HEK293T (cell line): Measurements from ENCODE around the gene POFUT2.

Experiments
- CTCF ChIA-PET: fragments of 350-600 bp; formaldehyde crosslinking; extraction: SDS; loops from one replicate; lab custom pipeline; 2021; ENCODE audit warnings: antibody characterized with exemption, inconsistent platforms; lab: Yijun Ruan, JAX
- POLR2A ChIA-PET: fragments of 350-600 bp; formaldehyde crosslinking; extraction: SDS; loops from one replicate; lab custom pipeline; 2020; ENCODE audit warnings: antibody characterized with exemption, inconsistent platforms; lab: Yijun Ruan, JAX
- DNase-seq: peaks from one replicate; pipeline ENCODE4 v3.0.0; 2012; ENCODE audit warnings: mixed read lengths; ENCODE audit errors: extremely low spot score
- ARNT ChIP-seq: fragments of 450-650 bp; IDR thresholded peaks from 2 replicates; pipeline ENCODE4 v1.6.1; 2017; ENCODE audit warnings: mild to moderate bottlenecking
- BHLHE40 ChIP-seq: fragments of 450-650 bp; IDR thresholded peaks from 2 replicates; pipeline ENCODE4 v1.6.1; 2016; ENCODE audit warnings: mild to moderate bottlenecking, moderate library complexity, borderline replicate concordance
- CTBP1 ChIP-seq: fragments of 450-650 bp; IDR thresholded peaks from 2 replicates; pipeline ENCODE4 v1.6.1; 2016; ENCODE audit warnings: borderline replicate concordance
- ELF4 ChIP-seq: fragments of 450-650 bp; IDR thresholded peaks from 2 replicates; pipeline ENCODE4 v1.6.1; 2017; ENCODE audit warnings: antibody characterized with exemption
- FOXA1 ChIP-seq: fragments of 450-650 bp; IDR thresholded peaks from 2 replicates; pipeline ENCODE4 v1.6.1; 2016; ENCODE audit warnings: mild to moderate bottlenecking
- FOXK2 ChIP-seq: fragments of 450-650 bp; IDR thresholded peaks from 2 replicates; pipeline ENCODE4 v1.6.1; 2016; ENCODE audit warnings: mild to moderate bottlenecking
- FOXM1 ChIP-seq: fragments of 450-650 bp; IDR thresholded peaks from 2 replicates; pipeline ENCODE4 v1.6.1; 2017; ENCODE audit warnings: mild to moderate bottlenecking, borderline replicate concordance
- HDGF ChIP-seq: fragments of 450-650 bp; IDR thresholded peaks from 2 replicates; pipeline ENCODE4 v1.6.1; 2017; ENCODE audit warnings: antibody characterized with exemption, borderline replicate concordance
- L3MBTL2 ChIP-seq: fragments of 450-650 bp; conservative IDR thresholded peaks from 2 replicates; pipeline ENCODE4 v1.6.1; 2016; ENCODE audit warnings: mild to moderate bottlenecking
- LEF1 ChIP-seq: fragments of 450-650 bp; IDR thresholded peaks from 2 replicates; pipeline ENCODE4 v1.6.1; 2017; ENCODE audit warnings: mild to moderate bottlenecking, borderline replicate concordance
- NFRKB ChIP-seq: fragments of 450-650 bp; IDR thresholded peaks from 2 replicates; pipeline ENCODE4 v1.6.1; 2016; ENCODE audit warnings: mild to moderate bottlenecking, moderate library complexity
- PKNOX1 ChIP-seq: fragments of 450-650 bp; IDR thresholded peaks from 2 replicates; pipeline ENCODE4 v1.6.1; 2016
- SP1 ChIP-seq: fragments of 450-650 bp; IDR thresholded peaks from 2 replicates; pipeline ENCODE4 v1.6.1; 2017
- SUZ12 ChIP-seq: fragments of 450-650 bp; IDR thresholded peaks from 2 replicates; pipeline ENCODE4 v1.6.1; 2016; ENCODE audit warnings: mild to moderate bottlenecking
- TARDBP ChIP-seq: fragments of 450-650 bp; IDR thresholded peaks from 2 replicates; pipeline ENCODE4 v1.6.1; 2016
- ZNF384 ChIP-seq: fragments of 450-650 bp; IDR thresholded peaks from 2 replicates; pipeline ENCODE4 v1.6.1; 2016

Gene POFUT2

DNA sequence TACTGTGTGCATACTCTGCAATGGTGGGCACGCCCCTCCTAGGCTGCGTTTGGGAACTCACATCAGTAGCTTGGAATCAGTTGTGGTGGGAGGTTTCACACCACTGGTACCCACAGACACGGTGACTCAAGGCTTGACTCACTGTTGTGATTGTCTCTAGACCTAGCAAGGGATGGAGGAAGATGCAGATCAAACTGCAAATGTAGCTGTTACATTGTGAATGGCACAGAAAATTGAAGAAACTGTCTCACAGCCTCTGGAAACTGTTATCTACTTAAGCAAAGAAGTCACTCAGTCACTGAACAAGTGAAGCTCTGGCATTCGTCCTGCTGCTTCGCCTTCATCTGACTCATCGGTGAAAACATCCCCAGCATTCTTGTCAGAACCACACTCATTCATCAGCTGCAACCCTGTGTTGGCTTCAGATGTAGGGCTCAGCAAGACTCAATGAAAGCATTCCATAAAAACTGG lies 59.5 kb downstream of the POFUT2 start:
- no peak for DNase-seq
- TF ChIP-seq PKNOX1 (no peak), ARNT (no peak), FOXM1 (no peak), SUZ12 (no peak), NFRKB (no peak), SP1 (no peak), L3MBTL2 (no peak), ELF4 (no peak), TARDBP (no peak), BHLHE40 (no peak), HDGF (no peak), FOXK2 (no peak), ZNF384 (no peak), LEF1 (no peak), FOXA1 (no peak), CTBP1 (no peak)
- CTCF ChIA-PET, result no interaction called here

DNA sequence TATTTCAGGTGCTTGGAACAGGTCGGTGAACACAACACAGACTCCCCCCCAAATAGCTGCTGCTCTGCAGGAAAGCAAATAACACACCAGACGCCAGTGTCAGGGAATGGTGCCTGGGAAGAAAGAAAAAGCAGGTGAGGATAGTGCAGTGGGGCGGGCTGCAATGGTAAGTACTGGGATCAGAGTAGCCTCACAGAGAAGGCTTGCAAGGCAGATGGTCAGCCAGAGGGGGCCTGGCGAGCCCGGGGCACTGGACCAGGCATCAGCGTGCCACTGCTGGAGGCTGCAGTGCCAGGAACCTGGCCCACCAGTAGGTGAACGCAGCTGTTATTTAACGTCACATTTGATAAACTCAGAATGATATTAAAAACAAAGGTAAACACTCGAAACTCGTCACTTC lies 60.0 kb downstream of the POFUT2 start:
- no peak for TF ChIP-seq HDGF
- TF ChIP-seq BHLHE40, result no peak
- no peak for TF ChIP-seq LEF1
- TF ChIP-seq SP1, result no peak
- TF ChIP-seq NFRKB, result no peak
- no peak for DNase-seq
- ChIA-PET CTCF (no interaction called here), POLR2A (no interaction called here)

More for the DNA sequence above, 59.5 kb downstream of the POFUT2 start:
- POLR2A ChIA-PET, result no interaction called here

DNA sequence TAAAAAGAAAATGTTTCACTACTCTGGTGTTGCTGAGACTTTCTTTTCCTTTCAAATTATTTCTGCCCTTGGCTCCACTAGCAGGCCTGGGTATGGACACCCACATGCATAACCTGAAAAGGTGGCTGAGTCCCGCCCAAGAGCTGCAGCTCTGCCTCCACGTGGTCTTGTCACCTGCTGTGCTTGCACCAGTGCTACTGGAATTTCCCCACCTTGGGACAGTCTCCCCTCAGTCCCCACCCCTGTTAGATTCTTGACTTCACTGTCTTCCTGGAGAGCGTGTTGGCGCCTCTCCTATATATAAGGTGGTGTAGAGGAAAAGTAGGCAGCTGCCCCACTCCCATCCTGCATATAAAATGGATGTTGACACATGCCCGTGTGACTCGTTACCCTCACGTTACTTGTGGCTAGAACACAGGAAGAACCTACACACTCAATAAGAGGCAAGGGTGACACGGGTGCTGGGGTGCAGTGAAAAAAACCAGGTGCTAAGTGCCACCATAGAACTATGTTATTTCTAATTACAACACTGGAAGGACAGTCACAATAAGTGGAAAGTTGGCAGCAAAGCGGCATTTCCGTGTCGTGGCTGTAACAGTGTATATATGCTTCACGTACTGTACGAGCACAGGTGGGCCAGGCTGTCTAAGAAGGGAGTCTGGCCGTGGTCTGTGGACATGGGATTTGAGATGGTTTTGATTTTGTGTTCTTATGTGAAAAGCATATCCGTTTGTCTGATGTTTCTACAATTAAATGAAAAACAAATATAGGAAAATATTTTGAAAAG lies 61.0 kb downstream of the POFUT2 start:
- TF ChIP-seq HDGF (no peak), L3MBTL2 (no peak), CTBP1 (no peak), FOXA1 (no peak), ARNT (no peak), SUZ12 (no peak), ELF4 (no peak), NFRKB (no peak), PKNOX1 (no peak), ZNF384 (no peak), SP1 (no peak)
- no peak for DNase-seq
- CTCF ChIA-PET, result no interaction called here
- POLR2A ChIA-PET, result no interaction called here

GRCh38 chr21:45225741-45226327 lies 61.9 kb downstream of the POFUT2 start:
- ChIA-PET POLR2A (no interaction called here), CTCF (no interaction called here)
- TF ChIP-seq SP1 (no peak), LEF1 (no peak), PKNOX1 (no peak)
- no peak for DNase-seq

DNA sequence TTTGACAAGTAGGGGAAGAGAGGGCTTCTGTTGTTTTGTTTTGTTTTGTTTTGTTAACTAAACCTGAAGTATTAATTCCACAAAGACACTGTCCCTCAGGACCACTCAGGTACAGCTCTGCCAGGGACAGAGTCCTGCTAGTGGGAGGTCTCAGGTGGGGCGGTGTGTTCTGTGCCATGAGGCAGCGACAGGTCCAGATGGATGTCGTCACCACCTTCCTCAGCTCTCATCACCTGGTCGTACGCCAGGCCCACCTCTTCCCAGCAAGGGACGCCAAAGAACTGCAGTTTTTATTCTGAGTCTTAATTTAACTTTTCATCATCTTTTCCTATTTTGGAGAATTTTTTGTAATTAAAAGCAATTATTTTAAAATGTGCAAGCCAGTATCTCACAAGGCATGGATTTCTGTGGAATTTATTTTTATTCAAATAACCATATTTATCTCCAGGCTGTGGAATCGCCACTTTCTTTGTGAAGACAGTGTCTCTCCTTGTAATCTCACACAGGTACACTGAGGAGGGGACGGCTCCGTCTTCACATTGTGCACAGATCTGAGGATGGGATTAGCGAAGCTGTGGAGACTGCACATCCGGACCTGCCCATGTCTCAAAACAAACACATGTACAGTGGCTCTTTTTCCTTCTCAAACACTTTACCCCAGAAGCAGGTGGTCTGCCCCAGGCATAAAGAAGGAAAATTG lies 62.5 kb downstream of the POFUT2 start:
- POLR2A ChIA-PET, result no interaction called here
- CTCF ChIA-PET, result no interaction called here
- TF ChIP-seq FOXA1 (no peak), ZNF384 (no peak), NFRKB (no peak), TARDBP (no peak), ARNT (no peak), ELF4 (no peak), PKNOX1 (no peak)
- no peak for DNase-seq
